Neuronal stem cell (in vitro differentiated cells): ENCODE data around the gene LVRN.

Experiments used
- DNase-seq: peaks from one replicate; pipeline ENCODE4 v3.0.0-alpha.2; 2013; ENCODE audit warnings: low spot score
- H2AFZ ChIP-seq: one replicate; pipeline ENCODE4 v1.6.1; 2013; ENCODE audit warnings: mild to moderate bottlenecking, low read length, inconsistent platforms
- H2AK5ac ChIP-seq: 2 replicates; pipeline ENCODE4 v1.6.1; 2013; ENCODE audit warnings: low read depth, mild to moderate bottlenecking, inconsistent platforms, low read length, moderate library complexity, mixed read lengths
- H2BK120ac ChIP-seq: 2 replicates; pipeline ENCODE4 v1.6.1; 2013; ENCODE audit warnings: low read depth, mild to moderate bottlenecking, inconsistent platforms, low read length, moderate library complexity, mixed read lengths
- H2BK12ac ChIP-seq: one replicate; pipeline ENCODE4 v1.6.1; 2013; ENCODE audit warnings: low read length, inconsistent platforms
- H2BK15ac ChIP-seq: 2 replicates; pipeline ENCODE4 v1.6.1; 2013; ENCODE audit warnings: mild to moderate bottlenecking, low read length, inconsistent platforms, mixed read lengths
- H2BK5ac ChIP-seq: one replicate; pipeline ENCODE4 v1.6.1; 2013; ENCODE audit warnings: inconsistent platforms, mild to moderate bottlenecking, low read length, moderate library complexity
- H3K14ac ChIP-seq: one replicate; pipeline ENCODE4 v1.6.1; 2013; ENCODE audit warnings: low read length, inconsistent platforms
- H3K18ac ChIP-seq: 2 replicates; pipeline ENCODE4 v1.6.1; 2013; ENCODE audit warnings: low read length, inconsistent platforms
- H3K23ac ChIP-seq: 2 replicates; pipeline ENCODE4 v1.6.1; 2013; ENCODE audit warnings: low read depth, mild to moderate bottlenecking, mixed read lengths, low read length, inconsistent platforms; ENCODE audit not compliant: poor library complexity
- H3K27ac ChIP-seq: replicated peaks from 3 replicates; pipeline ENCODE4 v1.5.1; 2013; ENCODE audit warnings: low read length, inconsistent platforms
- H3K27me3 ChIP-seq, 3 experiments: 2 replicates each; pipeline ENCODE4 v1.6.1; 2013; ENCODE audit warnings: low read length in 3 of 3, mild to moderate bottlenecking in 2 of 3, inconsistent platforms in 1 of 3, low read depth in 1 of 3, mixed read lengths in 1 of 3, moderate library complexity in 1 of 3; ENCODE audit not compliant: control insufficient read depth in 3 of 3, insufficient read depth in 3 of 3
- H3K36me3 ChIP-seq, 2 donors: replicated peaks in 1 of 2; 2 replicates each; pipeline ENCODE4 v1.6.1; 2013; ENCODE audit warnings: low read length in 2 of 2; ENCODE audit not compliant: control insufficient read depth in 2 of 2, insufficient read depth in 2 of 2
- H3K4ac ChIP-seq: 2 replicates; pipeline ENCODE4 v1.6.1; 2013; ENCODE audit warnings: inconsistent platforms, mild to moderate bottlenecking, low read length, moderate library complexity
- H3K4me1 ChIP-seq, 2 donors: 1 replicate in 1 of 2; 2 replicates in 1 of 2; pipeline ENCODE4 v1.6.1; 2013; ENCODE audit warnings: low read length in 2 of 2, low read depth in 1 of 2; ENCODE audit not compliant: control insufficient read depth in 2 of 2, insufficient read depth in 1 of 2
- H3K4me2 ChIP-seq: one replicate; pipeline ENCODE4 v1.6.1; 2013; ENCODE audit warnings: mild to moderate bottlenecking, low read length, inconsistent platforms; ENCODE audit not compliant: insufficient read depth, poor library complexity, severe bottlenecking
- H3K4me3 ChIP-seq, 2 donors: 2 replicates each; pipeline ENCODE4 v1.5.1; 2013; ENCODE audit warnings: low read length in 2 of 2, mild to moderate bottlenecking in 2 of 2, inconsistent platforms in 1 of 2, moderate library complexity in 1 of 2
- H3K79me1 ChIP-seq: one replicate; pipeline ENCODE4 v1.6.1; 2013; ENCODE audit warnings: low read depth, mild to moderate bottlenecking, inconsistent platforms, low read length, moderate library complexity
- H3K9ac ChIP-seq: one replicate; pipeline ENCODE4 v1.6.1; 2013; ENCODE audit warnings: mild to moderate bottlenecking, low read depth, low read length, inconsistent platforms; ENCODE audit not compliant: poor library complexity
- H3K9me3 ChIP-seq, 2 donors: replicated peaks in 1 of 2; 2 replicates each; pipeline versions ENCODE3 to v1.6.1; 2013; ENCODE audit warnings: low read length in 2 of 2, mild to moderate bottlenecking in 2 of 2, inconsistent platforms in 1 of 2, low read depth in 1 of 2, mixed read lengths in 1 of 2, moderate library complexity in 1 of 2; ENCODE audit not compliant: control insufficient read depth in 2 of 2, insufficient read depth in 1 of 2
- H4K8ac ChIP-seq: one replicate; pipeline ENCODE4 v1.6.1; 2013; ENCODE audit warnings: low read depth, mild to moderate bottlenecking, inconsistent platforms, low read length, moderate library complexity
- H4K91ac ChIP-seq: one replicate; pipeline ENCODE4 v1.6.1; 2013; ENCODE audit warnings: low read length, low read depth, mild to moderate bottlenecking, inconsistent platforms; ENCODE audit not compliant: poor library complexity
- WGBS, 2 donors: extraction: QIAGEN DNeasy Blood & Tissue Kit; methylation state at CpG; one replicate each; pipeline ENCODE4 v1.1.7; 2013; ENCODE audit warnings: missing lambda C conversion rate in 2 of 2, mixed read lengths in 1 of 2; ENCODE audit not compliant: insufficient read length in 2 of 2, insufficient replicate concordance in 1 of 2; ENCODE audit errors: extremely low coverage in 2 of 2; 5-methylcytosine and 5-hydroxymethylcytosine counted together

Gene LVRN

GRCh38 chr5:116035123-116035522 lies 72.8 kb downstream of the LVRN start:
- Histone ChIP-seq H3K23ac (no peak overlapping the region), H3K18ac (no peak overlapping the region), H3K27ac (no peak overlapping the region), H3K36me3 (no peaks in the 10 kb centered on the region), H2BK15ac (no peak overlapping the region), H3K4me1 (peaks cover 0 to 1% of the 10 kb centered on the region in 2 donors), H2AFZ (no peak overlapping the region), H3K9ac (no peak overlapping the region), H3K27me3 (no peaks in the 10 kb centered on the region), H3K79me1 (no peaks in the 10 kb centered on the region), H3K4me3 (no peak overlapping the region), H2BK5ac (no peak overlapping the region), H3K9me3 (no peaks in the 10 kb centered on the region), H2AK5ac (no peak overlapping the region), H3K4me2 (no peak overlapping the region), H3K4ac (no peak overlapping the region), H4K8ac (no peak overlapping the region), H2BK12ac (no peak overlapping the region), H4K91ac (no peak overlapping the region), H3K14ac (no peak overlapping the region), H2BK120ac (no peak overlapping the region)
- DNase-seq, result no peak
- no CpG with 5 or more reads among the region's 5 CpGs for WGBS, 2 donors

- Histone ChIP-seq H3K79me1 (no peaks in the 10 kb centered on the region), H4K8ac (no peak overlapping the region), H2BK12ac (no peak overlapping the region), H3K27ac (no peak overlapping the region), H3K14ac (no peak overlapping the region), H3K27me3 (no peaks in the 10 kb centered on the region), H3K36me3 (no peaks in the 10 kb centered on the region), H2BK15ac (no peak overlapping the region), H3K9ac (no peak overlapping the region), H3K4me3 (no peak overlapping the region), H2BK120ac (no peak overlapping the region), H3K18ac (no peak overlapping the region), H3K23ac (no peak overlapping the region), H2AFZ (no peak overlapping the region), H3K4me1 (peaks cover 0 to 1% of the 10 kb centered on the region in 2 donors), H3K9me3 (no peaks in the 10 kb centered on the region), H3K4ac (no peak overlapping the region), H2AK5ac (no peak overlapping the region), H3K4me2 (no peak overlapping the region), H4K91ac (no peak overlapping the region), H2BK5ac (no peak overlapping the region)
- DNase-seq, result no peak
- WGBS, 2 donors, result no CpG with 5 or more reads among the region's 3 CpGs
These were observed 75.1 kb downstream of the LVRN start for GRCh38 chr5:116037236-116037822.

- no CpG with 5 or more reads among the region's 3 CpGs for WGBS, 2 donors
- peaks cover 0 to 1% of the 10 kb centered on the region in 2 donors for H3K4me1 ChIP-seq
- no peak overlapping the region for H3K14ac ChIP-seq
- no peak overlapping the region for H3K18ac ChIP-seq
- H2AFZ ChIP-seq, result no peak overlapping the region
- no peak overlapping the region for H2BK5ac ChIP-seq
- no peak overlapping the region for H3K27ac ChIP-seq
- H3K4ac ChIP-seq, result no peak overlapping the region
- H3K9me3 ChIP-seq, result no peaks in the 10 kb centered on the region
- no peak overlapping the region for H2BK12ac ChIP-seq
- H4K91ac ChIP-seq, result no peak overlapping the region
- H3K4me2 ChIP-seq, result no peak overlapping the region
- no peak overlapping the region for H3K9ac ChIP-seq
- no peak overlapping the region for H3K4me3 ChIP-seq
- no peak overlapping the region for H2AK5ac ChIP-seq
- no peak overlapping the region for H4K8ac ChIP-seq
- no peak overlapping the region for H2BK120ac ChIP-seq
- H3K79me1 ChIP-seq, result no peaks in the 10 kb centered on the region
- DNase-seq, result no peak
- no peak overlapping the region for H2BK15ac ChIP-seq
- no peak overlapping the region for H3K23ac ChIP-seq
- H3K27me3 ChIP-seq, result no peaks in the 10 kb centered on the region
- H3K36me3 ChIP-seq, result no peaks in the 10 kb centered on the region
These were observed 76.5 kb downstream of the LVRN start for GRCh38 chr5:116038817-116039216.

- H3K4me3 ChIP-seq, result no peak overlapping the region
- no peak overlapping the region for H3K27ac ChIP-seq
- no peak overlapping the region for H3K9ac ChIP-seq
- no peaks in the 10 kb centered on the region for H3K79me1 ChIP-seq
- no peak overlapping the region for H3K4ac ChIP-seq
- no peak for DNase-seq
- no peaks in the 10 kb centered on the region for H3K27me3 ChIP-seq
- H2BK12ac ChIP-seq, result no peak overlapping the region
- H4K91ac ChIP-seq, result no peak overlapping the region
- H3K4me1 ChIP-seq, result peaks cover 0 to 1% of the 10 kb centered on the region in 2 donors
- no peaks in the 10 kb centered on the region for H3K36me3 ChIP-seq
- H2BK5ac ChIP-seq, result no peak overlapping the region
- H4K8ac ChIP-seq, result no peak overlapping the region
- H2BK15ac ChIP-seq, result no peak overlapping the region
- no peak overlapping the region for H2BK120ac ChIP-seq
- no peak overlapping the region for H2AFZ ChIP-seq
- no peak overlapping the region for H3K23ac ChIP-seq
- H3K9me3 ChIP-seq, result no peaks in the 10 kb centered on the region
- H3K14ac ChIP-seq, result no peak overlapping the region
- H3K4me2 ChIP-seq, result no peak overlapping the region
- no peak overlapping the region for H3K18ac ChIP-seq
- no peak overlapping the region for H2AK5ac ChIP-seq
These were observed 80.1 kb downstream of the LVRN start for GRCh38 chr5:116042375-116042774.
